ENCODE results near the gene LDLRAD4. TPM values are rescaled to one million over a fixed set of nuclear protein-coding genes. Genes with fewer than 3 reads are reported as not detected.

LDLRAD4 gene
- total and polyA plus RNA-seq, 2 experiments from 2014 or later, result 0.73 to 1.9 TPM

GRCh38 chr18:13454363-13455150 lies 236.0 kb downstream of the LDLRAD4 start (continued):
- TF ChIP-seq EZH2phosphoT487 (IDR thresholded peaks at IDR 0.05; ENCODE audit: unreplicated experiment), result no peak
- TF ChIP-seq NANOG (IDR thresholded peaks at IDR 0.05; ENCODE audit: borderline replicate concordance), result no peak
- TF ChIP-seq, protein P1, sequence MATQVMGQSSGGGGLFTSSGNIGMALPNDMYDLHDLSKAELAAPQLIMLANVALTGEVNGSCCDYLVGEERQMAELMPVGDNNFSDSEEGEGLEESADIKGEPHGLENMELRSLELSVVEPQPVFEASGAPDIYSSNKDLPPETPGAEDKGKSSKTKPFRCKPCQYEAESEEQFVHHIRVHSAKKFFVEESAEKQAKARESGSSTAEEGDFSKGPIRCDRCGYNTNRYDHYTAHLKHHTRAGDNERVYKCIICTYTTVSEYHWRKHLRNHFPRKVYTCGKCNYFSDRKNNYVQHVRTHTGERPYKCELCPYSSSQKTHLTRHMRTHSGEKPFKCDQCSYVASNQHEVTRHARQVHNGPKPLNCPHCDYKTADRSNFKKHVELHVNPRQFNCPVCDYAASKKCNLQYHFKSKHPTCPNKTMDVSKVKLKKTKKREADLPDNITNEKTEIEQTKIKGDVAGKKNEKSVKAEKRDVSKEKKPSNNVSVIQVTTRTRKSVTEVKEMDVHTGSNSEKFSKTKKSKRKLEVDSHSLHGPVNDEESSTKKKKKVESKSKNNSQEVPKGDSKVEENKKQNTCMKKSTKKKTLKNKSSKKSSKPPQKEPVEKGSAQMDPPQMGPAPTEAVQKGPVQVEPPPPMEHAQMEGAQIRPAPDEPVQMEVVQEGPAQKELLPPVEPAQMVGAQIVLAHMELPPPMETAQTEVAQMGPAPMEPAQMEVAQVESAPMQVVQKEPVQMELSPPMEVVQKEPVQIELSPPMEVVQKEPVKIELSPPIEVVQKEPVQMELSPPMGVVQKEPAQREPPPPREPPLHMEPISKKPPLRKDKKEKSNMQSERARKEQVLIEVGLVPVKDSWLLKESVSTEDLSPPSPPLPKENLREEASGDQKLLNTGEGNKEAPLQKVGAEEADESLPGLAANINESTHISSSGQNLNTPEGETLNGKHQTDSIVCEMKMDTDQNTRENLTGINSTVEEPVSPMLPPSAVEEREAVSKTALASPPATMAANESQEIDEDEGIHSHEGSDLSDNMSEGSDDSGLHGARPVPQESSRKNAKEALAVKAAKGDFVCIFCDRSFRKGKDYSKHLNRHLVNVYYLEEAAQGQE (IDR thresholded peaks at IDR 0.05; ENCODE audit: unreplicated experiment), result no peak
- no peak for TF ChIP-seq JUNB (IDR thresholded peaks at IDR 0.05; ENCODE audit: unreplicated experiment)
- no peak for TF ChIP-seq ZNF114 (CRISPR knock-in tag; IDR thresholded peaks at IDR 0.05)
- no peak for TF ChIP-seq CREB1 (CRISPR knock-in tag; IDR thresholded peaks at IDR 0.05; ENCODE audit: low read depth)
- no peak for TF ChIP-seq CTCF (conservative IDR thresholded peaks at IDR 0.05; ENCODE audit: low read depth in 2 of 2)
- TF ChIP-seq STAT1 (IDR thresholded peaks at IDR 0.05; ENCODE audit: unreplicated experiment), result no peak

- peaks cover 12% of the 10 kb centered on the region for H3K4me1 ChIP-seq (ENCODE audit: insufficient read depth)
- H2AFZ ChIP-seq, result no peak overlapping the region
- no peaks in the 10 kb centered on the region for H3K36me3 ChIP-seq (ENCODE audit: insufficient read depth)
- no peaks in the 10 kb centered on the region for H3K79me2 ChIP-seq (replicated peaks; ENCODE audit: insufficient read depth)
- H3K27me3 ChIP-seq (ENCODE audit: insufficient read depth), result no peaks in the 10 kb centered on the region
- Mint-ChIP-seq H3K9me3 (no peaks in the 10 kb centered on the region; the same call in 2 of the 3 replicates), H3K27ac (no peak overlapping the region), H3K36me3 (ENCODE audit: low read depth) (no peaks in the 10 kb centered on the region), H3K4me1 (peaks cover 35% of the 10 kb centered on the region), H3K27me3 (ENCODE audit: insufficient read depth, low read depth, poor library complexity) (peaks cover 8% of the 10 kb centered on the region), H3K4me3 (no peak overlapping the region)
- no peak for ATAC-seq
- no peak overlapping the region for H3K4me2 ChIP-seq
- no peak overlapping the region for H3K4me3 ChIP-seq
- no peaks in the 10 kb centered on the region for H3F3A ChIP-seq (replicated peaks; ENCODE audit: low read depth)
- no peaks in the 10 kb centered on the region for H4K20me1 ChIP-seq (replicated peaks; ENCODE audit: insufficient read depth)
- no peak overlapping the region for H3K27ac ChIP-seq (ENCODE audit: low read depth)
- no peaks in the 10 kb centered on the region for H3K9me2 ChIP-seq (ENCODE audit: insufficient read depth)
- DNase-seq (ENCODE audit: low spot score), result no peak
- TF ChIP-seq EZH2phosphoT487 (IDR thresholded peaks at IDR 0.05; ENCODE audit: unreplicated experiment) (no peak), JUNB (IDR thresholded peaks at IDR 0.05; ENCODE audit: unreplicated experiment) (no peak), CREB1 (CRISPR knock-in tag; IDR thresholded peaks at IDR 0.05; ENCODE audit: low read depth) (no peak), CTCF (conservative IDR thresholded peaks at IDR 0.05; ENCODE audit: low read depth in 2 of 2) (no peak), ZNF331 (CRISPR knock-in tag; IDR thresholded peaks at IDR 0.05; ENCODE audit: low read depth) (no peak), STAT1 (IDR thresholded peaks at IDR 0.05; ENCODE audit: unreplicated experiment) (no peak)
Measured at GRCh38 chr18:13455471-13455870, 236.9 kb downstream of the LDLRAD4 start.

All from GM23338 (cell line).